ENCODE data around the gene GP1BB. TPM values are rescaled to one million over a fixed set of nuclear protein-coding genes. Genes with fewer than 3 reads are reported as not detected.

Gene GP1BB
- total and polyA plus RNA-seq, 2 experiments from 2014 or later = 4.9 to 10.2 TPM

DNA sequence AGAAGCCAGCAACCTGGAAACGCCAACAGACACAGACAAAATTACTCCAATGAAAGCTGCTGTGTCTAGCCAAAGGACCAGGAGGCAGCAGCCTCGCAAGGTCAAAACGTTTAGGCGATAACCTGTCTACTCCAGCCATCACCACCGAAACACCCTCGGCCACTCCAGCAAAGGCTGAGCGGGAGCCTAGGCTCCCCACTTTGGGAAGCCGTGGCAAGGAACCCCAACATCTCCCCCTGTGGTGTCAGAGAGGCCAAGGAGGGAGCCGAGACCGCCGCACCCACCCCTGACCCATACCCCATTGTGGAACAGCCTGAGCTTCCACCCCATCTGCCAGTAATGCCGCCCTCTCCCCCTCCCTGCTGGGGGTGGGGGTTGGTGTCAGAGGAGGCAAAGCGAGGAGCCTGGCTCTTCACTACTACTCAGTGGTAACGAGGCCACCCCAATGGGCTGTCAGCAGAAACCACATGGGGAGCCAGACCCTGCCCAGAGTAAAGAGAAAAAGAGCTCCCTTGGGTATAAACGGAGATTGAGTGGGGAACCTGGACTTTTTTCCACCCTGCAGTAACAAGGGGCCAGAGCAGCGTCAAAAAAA is 43.0 kb upstream of the GP1BB start:
- peaks cover 18% of the 10 kb centered on the region; the same call in 1 of the 2 replicates for H3K27me3 ChIP-seq (replicated peaks; ENCODE audit: insufficient read depth)
- H2AFZ ChIP-seq = no peak overlapping the region
- no peak for DNase-seq
- H3K27ac ChIP-seq = no peak overlapping the region
- no peaks in the 10 kb centered on the region for H4K20me1 ChIP-seq (ENCODE audit: insufficient read depth)
- H3K9ac ChIP-seq = no peak overlapping the region
- H3K9me3 ChIP-seq (ENCODE audit: low read depth) = no peaks in the 10 kb centered on the region
- no peak overlapping the region for H3K4me3 ChIP-seq
- H3K4me1 ChIP-seq (ENCODE audit: insufficient read depth) = no peaks in the 10 kb centered on the region
- in situ Hi-C loops (cut with MboI) = no loop called here
- H3K9me2 ChIP-seq (ENCODE audit: insufficient read depth) = no peaks in the 10 kb centered on the region
- H3K36me3 ChIP-seq (ENCODE audit: low read depth) = no peaks in the 10 kb centered on the region
- no peaks in the 10 kb centered on the region for H3F3A ChIP-seq (ENCODE audit: insufficient read depth)
- no peaks in the 10 kb centered on the region for H3K79me2 ChIP-seq (ENCODE audit: insufficient read depth)
- H3K4me2 ChIP-seq (ENCODE audit: unreplicated experiment) = no peak overlapping the region
- TF ChIP-seq EZH2 (IDR thresholded peaks at IDR 0.05; ENCODE audit: insufficient read depth, poor library complexity, severe bottlenecking) = no peak
- no peak for TF ChIP-seq EZH2phosphoT487 (IDR thresholded peaks at IDR 0.05; ENCODE audit: insufficient read depth, low read depth)
- WGBS, 2 experiments (ENCODE audit: low coverage in 1 of 2, low lambda C conversion rate in 2 of 2, missing lambda C conversion rate in 2 of 2) = 74 to 81% methylated on average over 11 to 16 of the region's 16 CpGs

DNA sequence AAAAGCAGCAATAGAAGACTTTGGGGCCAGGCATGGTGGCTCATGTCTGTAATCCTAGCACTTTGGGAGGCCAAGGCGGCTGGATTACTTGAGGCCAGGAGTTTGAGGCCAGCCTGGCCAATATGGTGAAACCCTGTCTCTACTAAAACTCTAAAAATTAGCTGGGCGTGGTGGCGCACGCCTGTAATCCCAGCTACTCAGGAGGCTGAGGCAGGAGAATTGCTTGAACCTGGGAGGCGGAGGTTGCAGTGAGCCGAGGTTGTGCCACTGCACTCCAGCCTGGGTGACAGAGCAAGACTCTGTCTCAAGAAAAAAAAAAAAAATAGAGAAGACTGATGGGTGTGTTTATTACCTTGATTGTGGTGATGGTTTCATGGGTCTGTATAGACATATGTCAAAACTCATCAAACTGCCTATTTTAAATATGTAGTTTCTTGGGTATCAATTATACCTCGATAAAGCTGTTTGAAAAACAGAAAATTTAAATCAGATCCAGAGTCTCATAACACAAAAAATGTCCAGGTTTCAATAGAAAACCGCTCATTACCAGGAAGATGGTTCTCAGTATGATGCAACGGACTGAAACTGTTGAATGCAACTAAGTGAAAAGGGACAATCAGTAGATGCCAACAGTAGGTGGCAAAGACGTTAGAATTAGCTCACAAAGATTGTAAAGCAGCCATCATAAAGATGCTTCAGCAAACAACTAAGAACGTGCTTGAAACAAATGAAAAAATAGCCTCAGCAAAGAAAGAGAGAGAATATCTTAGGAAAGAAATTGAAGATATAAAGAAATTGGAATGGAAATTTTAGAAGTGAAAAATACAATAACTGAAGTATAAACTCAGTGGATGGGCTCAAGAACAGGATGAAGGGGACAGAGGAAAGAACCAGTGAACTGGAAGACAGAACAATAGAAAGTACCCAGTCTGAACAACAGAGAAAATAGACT is 42.2 kb upstream of the GP1BB start:
- no peaks in the 10 kb centered on the region for H3K36me3 ChIP-seq (ENCODE audit: low read depth)
- H3K79me2 ChIP-seq (ENCODE audit: insufficient read depth) = no peaks in the 10 kb centered on the region
- H3K27me3 ChIP-seq (replicated peaks; ENCODE audit: insufficient read depth) = peaks cover 20% of the 10 kb centered on the region
- no peak overlapping the region for H3K9ac ChIP-seq
- H3K4me1 ChIP-seq (ENCODE audit: insufficient read depth) = no peaks in the 10 kb centered on the region
- H2AFZ ChIP-seq = no peak overlapping the region
- H4K20me1 ChIP-seq (ENCODE audit: insufficient read depth) = no peaks in the 10 kb centered on the region
- TF ChIP-seq EZH2 (IDR thresholded peaks at IDR 0.05; ENCODE audit: insufficient read depth, poor library complexity, severe bottlenecking) = no peak
- no peak for TF ChIP-seq EZH2phosphoT487 (IDR thresholded peaks at IDR 0.05; ENCODE audit: insufficient read depth, low read depth)
- no peaks in the 10 kb centered on the region for H3K9me2 ChIP-seq (ENCODE audit: insufficient read depth)
- in situ Hi-C loops (cut with MboI) = no loop called here
- H3K27ac ChIP-seq = no peak overlapping the region
- WGBS, 2 experiments (ENCODE audit: low coverage in 1 of 2, low lambda C conversion rate in 2 of 2, missing lambda C conversion rate in 2 of 2) = 74 to 79% methylated on average over 11 of the region's 11 CpGs
- H3K4me2 ChIP-seq (ENCODE audit: unreplicated experiment) = no peak overlapping the region
- H3K4me3 ChIP-seq = no peak overlapping the region
- no peaks in the 10 kb centered on the region for H3F3A ChIP-seq (ENCODE audit: insufficient read depth)
- H3K9me3 ChIP-seq (ENCODE audit: low read depth) = no peaks in the 10 kb centered on the region
- DNase-seq = no peak

DNA sequence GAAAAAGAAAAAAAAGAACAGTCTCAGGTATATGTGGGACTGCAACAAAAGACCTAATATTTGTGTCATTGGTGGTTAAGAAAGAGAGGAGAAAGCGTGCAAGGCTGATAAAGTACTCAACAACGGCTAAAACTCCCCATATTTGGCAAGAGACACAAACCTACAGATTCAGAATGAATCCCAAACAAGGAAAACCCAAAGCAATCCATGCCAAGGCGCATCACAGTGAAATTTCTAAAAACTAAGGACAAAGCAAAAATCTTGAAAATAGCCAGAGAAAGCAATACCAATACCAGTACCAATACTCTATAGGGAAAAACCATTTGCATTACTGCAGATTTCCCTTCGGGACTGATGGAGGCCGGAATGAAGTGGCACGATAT is 41.5 kb upstream of the GP1BB start:
- H3K9me2 ChIP-seq (ENCODE audit: insufficient read depth) = no peaks in the 10 kb centered on the region
- TF ChIP-seq EZH2phosphoT487 (IDR thresholded peaks at IDR 0.05; ENCODE audit: insufficient read depth, low read depth) (no peak), EZH2 (IDR thresholded peaks at IDR 0.05; ENCODE audit: insufficient read depth, poor library complexity, severe bottlenecking) (no peak)
- no peak overlapping the region for H3K9ac ChIP-seq
- no peak overlapping the region for H2AFZ ChIP-seq
- H3K36me3 ChIP-seq (ENCODE audit: low read depth) = no peaks in the 10 kb centered on the region
- H3K9me3 ChIP-seq (ENCODE audit: low read depth) = no peaks in the 10 kb centered on the region
- DNase-seq = no peak
- WGBS, 2 experiments (ENCODE audit: low coverage in 1 of 2, low lambda C conversion rate in 2 of 2, missing lambda C conversion rate in 2 of 2) = 81 to 84% methylated on average over 6 of the region's 6 CpGs
- no peaks in the 10 kb centered on the region for H3K4me1 ChIP-seq (ENCODE audit: insufficient read depth)
- peaks cover 27% of the 10 kb centered on the region for H3K27me3 ChIP-seq (replicated peaks; ENCODE audit: insufficient read depth)
- H3K4me2 ChIP-seq (ENCODE audit: unreplicated experiment) = no peak overlapping the region
- no peak overlapping the region for H3K27ac ChIP-seq
- no peaks in the 10 kb centered on the region for H4K20me1 ChIP-seq (ENCODE audit: insufficient read depth)
- in situ Hi-C loops (cut with MboI) = no loop called here
- no peaks in the 10 kb centered on the region for H3K79me2 ChIP-seq (ENCODE audit: insufficient read depth)
- H3F3A ChIP-seq (ENCODE audit: insufficient read depth) = no peaks in the 10 kb centered on the region
- no peak overlapping the region for H3K4me3 ChIP-seq

DNA sequence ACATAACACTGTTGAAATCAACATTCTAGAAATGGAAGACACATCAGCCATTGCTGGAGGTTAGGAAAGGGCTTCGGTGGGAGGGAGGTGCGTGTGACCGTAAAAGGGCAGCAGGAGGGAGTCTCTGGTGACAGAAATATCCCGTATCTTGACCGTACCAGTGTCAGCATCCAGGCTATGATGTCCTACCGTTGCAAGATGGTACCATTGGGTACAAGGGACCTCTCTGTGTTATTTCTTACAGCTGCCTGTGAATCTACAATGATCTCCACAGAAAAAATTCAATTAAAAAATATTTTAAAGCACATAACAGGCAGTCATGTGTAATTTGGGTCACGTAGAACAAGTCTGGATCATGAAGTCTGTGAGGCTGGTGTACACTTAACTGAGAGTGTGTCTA is 36.4 kb upstream of the GP1BB start:
- no peaks in the 10 kb centered on the region for H3K36me3 ChIP-seq (ENCODE audit: low read depth)
- no peak overlapping the region for H3K4me3 ChIP-seq
- in situ Hi-C loops (cut with MboI) = no loop called here
- TF ChIP-seq EZH2phosphoT487 (IDR thresholded peaks at IDR 0.05; ENCODE audit: insufficient read depth, low read depth) = no peak
- TF ChIP-seq EZH2 (IDR thresholded peaks at IDR 0.05; ENCODE audit: insufficient read depth, poor library complexity, severe bottlenecking) = no peak
- WGBS, 2 experiments (ENCODE audit: low coverage in 1 of 2, low lambda C conversion rate in 2 of 2, missing lambda C conversion rate in 2 of 2) = 86 to 89% methylated on average over 7 of the region's 7 CpGs
- H3K27me3 ChIP-seq (replicated peaks; ENCODE audit: insufficient read depth) = peaks cover 20% of the 10 kb centered on the region
- H3K9me3 ChIP-seq (ENCODE audit: low read depth) = no peaks in the 10 kb centered on the region
- H2AFZ ChIP-seq = no peak overlapping the region
- H3K9me2 ChIP-seq (ENCODE audit: insufficient read depth) = no peaks in the 10 kb centered on the region
- no peaks in the 10 kb centered on the region for H4K20me1 ChIP-seq (ENCODE audit: insufficient read depth)
- H3K4me1 ChIP-seq (ENCODE audit: insufficient read depth) = peaks cover 10% of the 10 kb centered on the region
- no peak overlapping the region for H3K4me2 ChIP-seq (ENCODE audit: unreplicated experiment)
- H3K27ac ChIP-seq = no peak overlapping the region
- no peaks in the 10 kb centered on the region for H3K79me2 ChIP-seq (ENCODE audit: insufficient read depth)
- no peak overlapping the region for H3K9ac ChIP-seq
- H3F3A ChIP-seq (ENCODE audit: insufficient read depth) = peaks cover 8% of the 10 kb centered on the region
- no peak for DNase-seq
